Activated CD4-positive, alpha-beta T cell treated with anti-CD3 and anti-CD28 coated beads, Interleukin-2, amount 50 U/mL, for 1 hour (primary cell): ENCODE results near the gene FOXP1.

ENCODE experiments used
- DNase-seq: peaks from one replicate; pipeline ENCODE4 v3.0.0-alpha.2; 2020

The FOXP1 gene

GRCh38 chr3:71392251-71392650 lies 191.3 kb downstream of the FOXP1 start:
- DNase-seq: no peak

- no peak for DNase-seq
Measured at GRCh38 chr3:71391361-71391760, 192.2 kb downstream of the FOXP1 start.

GRCh38 chr3:71389911-71390573 lies 193.5 kb downstream of the FOXP1 start:
- peak; percentile 17 for DNase-seq

- DNase-seq: no peak
Measured at GRCh38 chr3:71389191-71389590, 194.3 kb downstream of the FOXP1 start.

GRCh38 chr3:71388535-71389120 lies 194.9 kb downstream of the FOXP1 start:
- DNase-seq: no peak

- DNase-seq: no peak
Measured at GRCh38 chr3:71387586-71387985, 195.9 kb downstream of the FOXP1 start.

- DNase-seq: no peak
Measured at GRCh38 chr3:71384837-71385716, 198.5 kb downstream of the FOXP1 start.

GRCh38 chr3:71384388-71384787 lies 199.1 kb downstream of the FOXP1 start:
- no peak for DNase-seq

GRCh38 chr3:71380096-71380495 lies 203.4 kb downstream of the FOXP1 start:
- no peak for DNase-seq

GRCh38 chr3:71378509-71378908 lies 205.0 kb downstream of the FOXP1 start:
- DNase-seq: no peak

GRCh38 chr3:71376911-71377310 lies 206.6 kb downstream of the FOXP1 start:
- DNase-seq: no peak

- no peak for DNase-seq
Measured at GRCh38 chr3:71376503-71376902, 207.0 kb downstream of the FOXP1 start.

GRCh38 chr3:71374582-71374981 lies 208.9 kb downstream of the FOXP1 start:
- no peak for DNase-seq

GRCh38 chr3:71372911-71373637 lies 210.5 kb downstream of the FOXP1 start:
- DNase-seq: no peak

- no peak for DNase-seq
Measured at GRCh38 chr3:71372241-71372768, 211.2 kb downstream of the FOXP1 start.

GRCh38 chr3:71371282-71371681 lies 212.2 kb downstream of the FOXP1 start:
- DNase-seq: no peak

- DNase-seq: no peak
Measured at GRCh38 chr3:71370467-71370866, 213.1 kb downstream of the FOXP1 start.

- no peak for DNase-seq
Measured at GRCh38 chr3:71369701-71370391, 213.7 kb downstream of the FOXP1 start.

GRCh38 chr3:71366988-71367604 lies 216.4 kb downstream of the FOXP1 start:
- DNase-seq: no peak

- no peak for DNase-seq
Measured at GRCh38 chr3:71361334-71361890, 222.1 kb downstream of the FOXP1 start.

GRCh38 chr3:71360764-71361163 lies 222.8 kb downstream of the FOXP1 start:
- no peak for DNase-seq

GRCh38 chr3:71360180-71360579 lies 223.3 kb downstream of the FOXP1 start:
- no peak for DNase-seq
